ENCODE measurements around the gene FAM156B.
A peak's percentile ranks its signal among the peaks of the same experiment; 100 is the strongest.
"Not testable (repeated sequence)": the region's sequence is repeated elsewhere in the genome, so short reads cannot be mapped to it uniquely, and the experiment has no call there.

The FAM156B gene, protein sequence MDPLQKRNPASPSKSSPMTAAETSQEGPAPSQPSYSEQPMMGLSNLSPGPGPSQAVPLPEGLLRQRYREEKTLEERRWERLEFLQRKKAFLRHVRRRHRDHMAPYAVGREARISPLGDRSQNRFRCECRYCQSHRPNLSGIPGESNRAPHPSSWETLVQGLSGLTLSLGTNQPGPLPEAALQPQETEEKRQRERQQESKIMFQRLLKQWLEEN

DNA sequence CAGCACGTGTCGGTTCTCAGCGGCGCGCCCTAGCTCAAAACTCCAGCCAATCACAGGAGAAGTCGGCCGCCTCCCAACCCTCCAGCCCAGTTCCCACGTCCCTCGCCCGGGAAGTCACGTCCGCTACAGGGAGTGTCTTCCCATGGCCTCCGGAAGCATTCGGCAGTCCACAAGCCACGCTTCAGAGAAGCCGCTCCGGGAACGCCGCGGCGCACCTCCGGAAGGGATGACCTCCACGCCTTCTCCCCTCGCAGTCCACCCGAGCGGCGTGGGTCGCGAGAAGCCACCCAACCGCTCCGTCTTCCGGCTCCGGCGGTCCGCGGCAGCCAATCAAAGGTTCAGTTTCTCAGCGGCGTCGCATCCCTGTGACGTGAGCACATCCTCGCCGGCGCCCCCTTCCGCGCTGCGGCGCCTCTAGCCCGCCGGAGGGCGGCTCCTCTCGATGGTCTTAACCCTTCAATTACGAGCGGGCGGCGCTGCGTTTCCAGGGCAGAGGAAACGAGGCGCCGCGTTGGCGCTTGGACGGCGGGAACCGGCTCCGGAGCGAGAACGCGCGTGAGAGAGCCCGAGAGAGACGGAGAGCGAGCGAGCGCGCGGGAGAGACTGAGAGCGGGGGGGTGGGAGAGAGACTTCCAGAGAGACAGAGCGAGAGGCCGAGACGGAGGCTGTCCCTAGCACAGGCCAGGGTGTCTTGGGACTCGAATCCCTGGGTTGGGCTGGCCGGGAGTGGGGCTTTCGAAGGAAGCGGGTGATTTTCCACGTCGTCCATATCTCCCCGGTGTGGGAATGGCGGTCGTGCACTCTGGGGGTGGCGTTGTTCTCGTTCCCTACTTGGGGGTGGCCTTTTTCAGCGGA, at the start of gene FAM156B:
FAM156B (plus strand) TSS at position 476 of the 855 bp plus-strand sequence. CDS start 9,896 bp downstream, outside the sequence.
- not testable (repeated sequence) for DNase-seq

DNA sequence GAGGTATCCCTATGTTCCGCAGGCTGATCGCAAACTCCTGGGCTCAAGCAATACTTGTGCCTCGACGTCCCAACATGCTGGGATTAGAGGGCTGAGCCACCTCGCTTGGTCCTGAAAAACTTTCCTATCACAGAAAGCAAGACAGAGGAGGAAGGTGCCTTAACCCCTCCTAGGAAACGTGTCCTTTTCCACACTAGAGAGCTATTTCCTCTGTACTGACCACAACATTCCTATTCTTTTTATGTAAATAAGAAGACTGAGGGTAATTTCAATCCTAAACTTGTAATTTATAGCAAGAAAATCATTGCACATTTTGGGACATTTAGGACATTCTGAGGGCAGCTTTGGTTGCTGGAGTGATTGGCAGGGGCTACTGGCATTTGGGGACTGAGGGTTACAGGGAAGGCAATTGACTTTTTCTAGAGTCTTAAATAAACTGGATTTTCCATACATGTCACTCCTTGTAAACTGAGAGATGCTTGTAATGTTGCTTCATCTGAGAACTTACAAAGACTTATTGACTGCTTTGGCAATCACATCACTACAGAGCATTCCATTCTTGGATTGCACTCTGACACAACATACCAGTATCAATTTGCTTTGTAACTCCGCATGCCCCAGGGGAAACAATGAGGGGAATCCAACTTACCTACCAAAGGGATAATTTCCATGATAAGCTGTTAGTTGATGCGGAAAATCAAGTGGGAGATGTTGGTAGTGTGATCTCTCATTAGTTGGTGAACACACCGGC, 44.8 kb upstream of the FAM156B start:
- DNase-seq: no peak

DNA sequence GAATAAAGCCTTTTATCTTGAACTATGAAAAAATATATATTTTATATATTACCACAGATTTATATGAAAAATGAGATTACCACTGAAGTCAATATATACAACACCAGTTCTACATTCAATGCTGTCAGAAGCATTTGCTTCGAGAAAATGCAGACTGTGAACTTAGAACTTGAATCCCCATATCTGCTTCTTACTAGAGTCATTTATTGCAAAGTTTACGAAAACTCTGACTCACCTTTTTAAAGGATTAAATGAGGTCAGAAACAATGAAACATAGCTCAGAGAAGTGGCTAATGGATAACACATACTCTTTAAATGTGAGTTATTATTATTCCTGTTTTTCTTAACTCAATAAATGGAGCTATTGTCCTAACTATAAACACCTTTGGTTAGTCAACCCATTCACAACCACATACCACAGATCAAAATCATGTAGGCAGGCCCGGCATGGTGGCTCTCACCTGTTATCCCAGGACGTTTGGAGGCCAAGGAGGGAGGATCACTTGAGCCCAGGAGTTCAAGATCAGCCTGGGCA, 40.1 kb upstream of the FAM156B start:
- not testable (repeated sequence) for DNase-seq

DNA sequence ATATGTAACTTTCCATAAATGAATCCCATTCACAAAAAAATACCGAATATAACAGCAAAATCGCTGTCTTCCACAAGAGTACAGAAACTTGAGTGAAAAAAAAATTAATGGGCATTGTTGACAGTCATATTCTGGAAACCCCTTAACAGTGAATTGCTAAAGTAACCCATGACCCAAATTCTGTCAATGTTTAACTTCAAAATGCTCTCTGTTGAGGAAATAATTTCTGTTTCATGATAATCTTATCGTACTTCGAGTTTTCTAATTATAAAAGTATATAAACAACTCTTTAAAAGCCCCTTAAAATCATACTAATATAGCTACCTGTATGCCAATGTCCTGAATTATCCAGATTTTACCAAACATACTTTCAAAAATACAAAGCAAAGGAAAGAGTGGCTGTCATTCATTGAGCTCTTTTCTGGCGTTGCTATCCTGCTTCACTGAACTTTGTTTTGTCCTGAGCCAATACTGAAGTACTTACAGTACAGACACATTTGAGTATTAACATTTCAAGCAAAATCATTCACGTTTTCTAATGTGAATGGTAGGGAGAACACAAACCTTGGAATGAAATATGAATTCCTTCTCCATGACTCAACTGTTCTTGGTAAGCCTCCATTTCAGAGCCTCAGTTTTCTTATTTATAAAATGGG, 31.7 kb upstream of the FAM156B start:
- DNase-seq: no peak

DNA sequence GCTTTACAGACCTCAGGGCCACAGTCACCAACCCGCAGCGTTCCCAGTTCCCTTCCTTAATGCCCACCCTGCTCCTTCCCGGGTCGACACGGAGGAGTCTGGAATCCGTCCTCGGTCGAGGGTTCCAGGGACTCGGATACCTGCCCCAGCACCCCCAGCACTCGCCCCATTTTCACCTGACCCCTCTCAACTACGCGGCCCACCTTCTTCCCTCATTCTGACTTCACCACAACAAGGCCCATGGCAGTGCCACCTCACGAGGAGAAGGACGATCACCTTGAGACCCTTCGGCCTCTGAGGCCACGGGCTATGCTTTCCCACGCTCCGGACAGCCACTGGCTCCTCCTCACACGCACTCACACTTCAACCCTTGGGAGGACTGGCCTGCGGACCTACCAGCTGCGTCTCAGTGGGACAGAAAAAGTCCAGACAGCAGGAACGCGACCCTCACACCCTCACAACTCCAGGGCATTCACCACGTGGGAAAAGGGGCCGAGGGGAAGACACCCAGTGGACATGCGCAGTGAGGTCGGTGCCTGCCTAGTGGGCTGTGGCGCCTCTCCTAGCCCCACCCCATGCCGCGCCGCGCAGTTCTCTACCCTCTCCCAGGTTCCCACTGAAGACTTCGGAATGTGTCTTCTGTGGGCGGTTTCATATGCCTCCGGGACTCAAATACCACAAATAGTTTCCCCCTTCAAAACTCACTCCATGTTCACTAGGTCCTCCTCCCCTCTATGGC, 29.4 kb upstream of the FAM156B start, which contains the start of gene XAGE3:
XAGE3 (minus strand) TSS at position 474 of the 739 bp plus-strand sequence. CDS start 950 bp downstream, outside the sequence.
- DNase-seq: no peak

DNA sequence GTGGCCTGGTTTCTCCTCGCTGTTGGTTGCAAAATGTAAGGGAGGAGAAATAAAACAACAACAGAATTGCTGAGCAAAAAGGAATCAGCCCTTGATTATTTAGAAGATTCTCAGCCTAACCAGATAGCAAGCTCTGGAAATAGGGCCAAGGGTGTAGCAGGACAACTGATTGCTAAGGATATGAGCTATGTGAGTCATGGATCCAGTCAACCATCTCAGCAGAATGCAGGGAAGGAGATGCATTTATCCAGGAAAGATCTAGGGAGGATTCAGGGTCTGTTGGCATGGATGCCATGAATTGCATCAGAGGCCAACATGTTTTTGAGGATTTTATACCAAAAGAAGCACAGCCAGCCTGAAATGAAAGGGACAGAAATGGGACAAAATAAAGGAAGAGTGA, 27.1 kb upstream of the FAM156B start:
- DNase-seq: no peak

DNA sequence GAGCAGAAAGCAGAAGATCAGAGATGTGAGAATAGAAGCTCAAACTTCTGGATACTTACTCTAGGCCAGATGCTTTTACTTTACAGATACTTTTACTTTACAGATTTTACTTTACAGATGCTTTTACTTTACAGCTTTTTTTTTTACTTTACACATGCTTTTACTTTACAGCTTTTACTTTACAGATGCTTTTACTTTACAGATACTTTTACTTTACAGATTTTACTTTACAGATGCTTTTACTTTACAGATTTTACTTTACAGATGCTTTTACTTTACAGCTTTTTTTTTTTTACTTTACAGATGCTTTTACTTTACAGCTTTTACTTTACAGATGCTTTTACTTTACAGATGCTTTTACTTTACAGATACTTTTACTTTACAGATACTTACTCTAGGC, 23.3 kb upstream of the FAM156B start:
- DNase-seq: not testable (repeated sequence)

DNA sequence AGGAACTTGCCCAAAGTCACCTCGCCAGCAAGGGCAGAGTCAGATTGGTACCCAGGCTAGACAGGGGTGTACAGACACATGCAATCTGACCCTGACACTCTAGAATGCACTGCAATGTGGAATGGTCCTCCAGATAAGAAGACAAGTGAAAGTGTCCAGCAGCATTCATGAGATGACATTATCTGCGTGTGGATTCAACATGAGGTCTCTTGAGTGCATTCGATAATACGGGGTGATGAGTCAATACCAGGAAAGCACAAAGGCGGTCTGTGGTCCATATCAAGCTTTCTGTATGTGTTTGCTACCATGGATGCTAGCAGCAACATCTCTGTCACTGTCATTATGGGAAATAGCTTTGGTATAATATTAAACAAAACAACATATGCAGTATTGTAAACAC, 22.5 kb upstream of the FAM156B start:
- DNase-seq: no peak

DNA sequence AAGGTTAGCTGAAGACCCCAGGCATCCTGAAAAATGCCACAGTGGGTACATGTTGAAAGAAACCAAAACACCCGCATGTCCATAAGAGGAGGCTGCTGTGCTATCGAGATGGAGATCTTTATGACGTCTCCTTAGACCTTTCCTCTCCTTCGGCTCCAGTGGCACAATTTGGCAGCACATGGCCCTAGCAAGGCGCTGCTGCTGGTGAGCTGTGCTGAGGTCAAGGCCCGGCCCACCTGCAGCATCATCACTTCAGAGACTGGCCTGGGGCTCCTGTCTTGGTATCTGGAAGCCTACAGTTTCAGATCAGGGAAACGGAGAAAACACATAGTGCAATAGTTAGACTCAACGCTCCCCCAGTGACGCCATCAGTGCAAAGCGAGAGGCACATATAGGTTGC, 21.7 kb upstream of the FAM156B start:
- not testable (repeated sequence) for DNase-seq

DNA sequence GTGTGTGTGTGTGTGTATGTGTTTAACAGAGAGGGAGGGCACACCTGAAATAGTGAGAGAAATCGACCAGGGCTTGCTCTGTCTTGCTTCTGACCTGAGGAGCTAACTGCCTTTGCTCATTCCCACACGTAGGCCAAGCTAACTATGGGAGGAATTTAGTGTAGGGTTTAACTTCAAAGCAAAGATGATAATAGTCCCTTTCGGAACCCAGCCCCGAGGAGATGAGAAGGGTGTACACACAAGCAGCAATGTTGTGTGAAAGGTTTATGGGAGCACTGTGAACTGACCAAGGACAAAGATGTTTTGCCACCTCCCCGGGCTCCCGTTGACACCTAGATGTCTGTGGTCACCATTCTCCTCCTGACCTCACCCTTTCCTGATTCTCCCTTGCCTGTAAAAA, 20.7 kb upstream of the FAM156B start:
- not testable (repeated sequence) for DNase-seq

DNA sequence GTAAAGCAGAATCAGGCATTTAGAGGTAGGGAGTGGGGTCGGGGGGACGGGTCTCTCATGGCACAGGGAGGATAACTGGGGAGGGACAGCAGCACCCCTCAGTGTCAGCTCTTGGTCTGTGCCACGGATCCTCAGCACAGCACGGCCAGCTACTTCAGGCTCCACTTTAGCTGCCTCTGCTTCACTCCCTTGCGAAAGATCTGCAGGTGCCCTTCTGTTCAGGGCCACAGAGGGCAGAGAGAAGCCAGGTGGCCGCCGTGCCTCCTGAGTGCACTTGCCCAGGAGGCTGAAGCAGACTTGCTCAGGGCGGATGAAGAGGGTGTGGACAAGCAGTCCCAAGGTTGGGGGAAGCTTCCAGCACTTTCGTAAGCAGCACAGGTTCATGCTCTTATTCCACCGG, 9.7 kb upstream of the FAM156B start:
- DNase-seq: not testable (repeated sequence)

DNA sequence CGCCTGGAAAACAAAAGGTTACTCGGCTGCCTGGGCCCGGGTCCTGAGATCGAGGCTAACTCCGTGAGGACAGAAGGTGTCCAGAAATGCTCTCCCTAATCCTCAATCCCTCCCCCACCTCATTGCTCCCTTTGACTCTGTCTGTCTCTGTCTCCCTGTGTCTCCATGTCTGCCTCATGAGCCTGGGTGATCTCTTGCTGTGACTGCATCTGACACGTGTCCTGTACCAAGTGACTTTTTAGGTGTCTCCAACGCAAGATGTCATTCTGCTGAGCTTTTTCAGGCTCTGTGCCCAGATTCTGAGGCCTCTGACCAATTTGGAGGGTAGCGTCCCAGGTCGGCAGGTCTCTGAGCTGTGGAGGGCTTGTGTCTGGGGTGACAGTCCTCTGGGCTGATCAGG, 9.0 kb upstream of the FAM156B start:
- not testable (repeated sequence) for DNase-seq

DNA sequence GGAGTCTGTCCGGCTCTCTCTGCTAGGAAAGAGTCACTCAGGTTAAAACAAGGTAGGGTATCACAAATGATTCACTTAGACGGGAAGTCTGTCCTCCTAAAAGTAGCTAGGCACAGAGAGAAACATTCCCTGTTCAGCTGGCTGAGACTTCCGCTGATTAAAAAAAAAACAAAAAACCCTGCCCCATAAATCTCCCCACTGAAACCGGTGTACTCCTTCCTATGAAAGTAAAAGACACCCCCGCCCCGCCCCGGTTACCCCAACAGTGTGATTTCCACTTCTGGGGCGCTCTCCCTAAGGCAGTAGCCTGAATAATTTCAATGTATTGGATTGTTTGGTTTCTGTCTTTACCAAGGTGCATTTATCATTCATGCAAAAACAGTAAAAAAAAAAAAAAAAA, 692 bp upstream of the FAM156B start:
- not testable (repeated sequence) for DNase-seq

DNA sequence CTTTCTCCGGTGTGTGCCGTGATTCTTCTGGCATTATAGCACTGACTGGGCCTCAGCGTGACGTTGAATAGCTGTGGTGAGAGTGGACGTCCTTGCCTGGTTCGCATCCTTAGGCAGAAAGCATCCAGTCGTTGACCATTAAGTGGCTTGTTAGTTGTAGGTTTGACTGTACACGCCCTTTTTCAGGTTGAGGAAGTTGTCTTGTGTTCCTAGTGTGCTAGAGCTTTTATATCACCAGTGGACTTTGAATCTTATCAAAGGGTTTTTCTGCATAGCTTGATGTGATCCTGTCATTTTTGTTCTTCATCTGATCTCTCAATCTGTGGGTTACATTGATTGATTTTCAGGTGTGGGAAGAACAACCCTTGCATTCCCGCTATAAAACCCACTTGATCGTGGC, 8.4 kb downstream of the FAM156B start:
- not testable (repeated sequence) for DNase-seq

DNA sequence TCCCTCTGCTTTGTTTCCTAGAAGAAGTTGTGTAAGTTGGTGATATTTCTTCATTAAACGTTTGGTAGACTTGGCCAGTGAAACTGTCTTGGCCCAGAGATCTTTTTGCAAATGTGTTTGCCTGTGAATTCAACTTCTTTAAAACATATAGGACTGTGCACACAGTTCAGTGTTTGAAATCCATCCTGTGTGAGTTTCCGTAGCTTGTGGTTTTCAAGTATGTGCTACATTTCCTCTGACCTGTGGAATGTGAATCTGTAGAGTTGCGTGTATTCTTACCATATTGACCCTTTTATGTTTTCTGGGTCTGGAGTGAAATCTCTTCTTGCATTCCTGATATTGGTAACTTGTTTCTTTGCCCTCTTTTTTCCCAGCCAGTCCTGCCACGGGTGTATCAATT, 8.9 kb downstream of the FAM156B start:
- DNase-seq: not testable (repeated sequence)

DNA sequence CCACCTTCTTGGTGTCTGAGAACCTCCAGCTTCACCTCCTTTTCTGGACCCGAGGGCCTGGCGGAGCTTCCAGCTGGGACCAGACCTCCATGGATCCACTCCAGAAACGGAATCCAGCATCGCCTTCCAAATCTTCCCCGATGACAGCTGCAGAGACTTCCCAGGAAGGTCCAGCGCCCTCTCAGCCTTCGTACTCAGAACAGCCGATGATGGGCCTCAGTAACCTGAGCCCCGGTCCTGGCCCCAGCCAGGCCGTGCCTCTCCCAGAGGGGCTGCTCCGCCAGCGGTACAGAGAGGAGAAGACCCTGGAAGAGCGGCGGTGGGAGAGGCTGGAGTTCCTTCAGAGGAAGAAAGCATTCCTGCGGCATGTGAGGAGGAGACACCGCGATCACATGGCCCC, 10.0 kb downstream of the FAM156B start:
- DNase-seq: not testable (repeated sequence)

DNA sequence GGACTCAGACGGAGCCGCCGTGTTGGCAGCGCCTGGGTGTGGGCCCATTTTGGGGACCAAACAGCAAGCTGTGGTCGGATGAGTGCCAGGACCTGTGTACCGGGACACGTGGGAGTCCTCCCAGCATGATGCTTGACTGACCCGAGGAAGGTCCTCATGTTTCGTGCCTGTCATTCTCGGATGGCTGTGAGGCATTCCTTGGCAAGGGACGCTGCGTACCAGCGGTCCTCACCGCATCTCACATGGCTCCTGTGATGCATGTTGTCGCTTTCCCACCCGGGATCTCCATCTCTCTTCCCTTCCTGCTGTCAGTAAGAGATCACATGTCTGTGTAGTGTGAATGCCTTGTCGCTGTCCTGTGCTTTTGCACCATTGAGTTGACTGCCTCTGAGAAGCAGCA, 10.8 kb downstream of the FAM156B start:
- not testable (repeated sequence) for DNase-seq

DNA sequence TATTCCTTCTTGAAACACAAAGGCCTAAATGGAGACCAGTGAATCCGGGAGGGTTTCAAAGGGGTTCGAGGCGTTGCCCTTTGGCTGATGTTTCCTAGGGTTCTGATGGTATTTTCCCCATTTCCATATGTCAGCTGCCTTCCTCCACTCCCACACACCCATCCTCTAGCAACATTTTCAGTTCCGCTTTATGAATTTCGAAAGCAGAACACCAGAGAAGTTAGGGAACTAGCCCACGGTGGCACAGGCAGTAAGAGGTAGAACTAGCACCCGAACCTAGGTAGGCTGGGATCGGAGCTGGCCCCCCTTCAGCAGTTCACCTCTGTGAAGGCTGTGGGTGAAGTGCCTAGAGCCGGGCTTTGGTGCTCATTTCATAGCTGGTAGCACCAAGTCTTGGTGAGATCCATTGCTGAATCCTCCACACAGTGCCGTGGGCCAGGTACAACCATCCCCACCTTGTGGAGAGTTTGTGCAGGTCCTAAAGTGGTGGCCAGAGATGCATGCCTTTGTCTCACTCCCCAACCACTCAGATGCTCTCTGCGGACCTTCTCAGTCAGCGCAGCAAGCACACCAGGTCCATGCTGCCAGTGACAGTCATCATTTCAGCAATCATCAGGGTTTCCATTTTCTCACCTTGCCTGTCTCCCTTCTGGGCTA, 12.3 kb downstream of the FAM156B start:
- DNase-seq: not testable (repeated sequence)

DNA sequence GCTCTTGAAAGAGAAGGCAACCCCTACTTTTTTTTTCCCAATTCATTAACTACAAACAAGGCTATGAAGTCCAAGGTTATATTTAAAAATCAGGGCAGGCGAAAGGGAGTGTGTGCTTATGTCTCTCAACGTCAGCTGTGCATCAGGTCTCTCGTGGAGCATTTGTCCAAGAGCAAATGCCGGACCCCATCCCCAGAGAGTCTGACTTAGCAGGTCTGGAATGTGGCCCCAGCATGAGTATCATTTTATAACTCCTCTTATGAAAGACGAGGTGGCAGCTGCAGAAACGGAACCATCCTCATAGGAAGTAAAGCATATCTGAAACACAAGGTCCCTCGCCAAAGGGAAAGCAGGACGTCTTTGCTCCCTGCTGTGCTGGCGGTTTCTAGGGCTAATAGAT, 16.6 kb downstream of the FAM156B start:
- DNase-seq: not testable (repeated sequence)

DNA sequence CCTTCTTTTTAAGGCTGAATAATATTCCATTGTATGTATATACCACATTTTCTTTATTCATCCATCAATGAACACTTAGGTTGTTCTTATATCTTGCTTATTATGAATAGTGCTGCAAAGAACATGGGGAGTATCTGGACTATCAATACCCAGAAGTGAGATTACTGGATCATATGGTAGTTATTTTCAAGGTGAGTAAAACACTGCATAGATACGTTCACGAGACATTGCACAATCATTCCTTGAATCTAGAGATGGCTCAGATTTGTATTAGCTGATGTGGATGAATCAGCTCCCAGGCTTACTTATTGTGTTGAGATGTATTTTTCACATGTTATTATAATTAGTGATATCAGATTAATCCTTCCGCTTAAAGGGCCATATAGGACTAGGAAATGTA, 17.6 kb downstream of the FAM156B start:
- not testable (repeated sequence) for DNase-seq

DNA sequence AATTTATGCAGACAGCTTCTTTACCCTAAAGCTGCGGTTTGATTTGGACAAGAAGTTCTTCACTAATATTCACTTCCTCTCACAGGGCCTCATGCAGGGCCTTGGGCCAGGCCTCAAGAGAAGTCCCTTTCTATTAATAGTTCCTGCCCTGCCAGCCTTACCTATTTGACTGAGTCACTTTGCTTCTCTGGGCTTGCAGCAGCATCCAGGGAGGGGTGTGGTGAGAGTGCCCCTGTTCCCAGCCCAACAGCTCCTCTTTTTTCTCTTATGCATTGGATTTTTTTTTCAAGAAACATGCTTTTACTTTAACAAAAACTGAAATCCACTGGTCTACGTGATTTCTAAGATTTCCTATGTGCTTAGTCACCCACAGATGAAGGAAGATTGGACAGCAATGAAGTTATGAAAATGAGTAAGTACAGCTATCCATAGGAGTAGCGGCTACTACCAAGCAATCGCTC, 26.7 kb downstream of the FAM156B start:
- DNase-seq: peak in 1 of 2 donors; percentile 20
